Astrocyte (in vitro differentiated cells and primary cell): ENCODE results near the gene PARP6. TPM values are rescaled to one million over a fixed set of nuclear protein-coding genes. Genes with fewer than 3 reads are reported as not detected.

Experiments used
- DNase-seq: peaks from one replicate; pipeline ENCODE4 v3.0.0-alpha.2; 2010; ENCODE audit warnings: low read depth
- FAIRE-seq: peaks from 2 replicates; lab custom pipeline; 2011; peaks lifted over from hg19 to GRCh38; lab: Jason Lieb, UNC
- H2AFZ ChIP-seq: 2 replicates; pipeline ENCODE4 v1.6.0; 2012; ENCODE audit warnings: low read depth, low read length, inconsistent platforms
- H3K27ac ChIP-seq: 2 replicates; pipeline ENCODE4 v1.5.1; 2011; ENCODE audit warnings: low read depth, low read length, inconsistent platforms
- H3K27me3 ChIP-seq: 2 replicates; pipeline ENCODE4 v1.6.0; 2011; ENCODE audit warnings: low read length, inconsistent platforms; ENCODE audit not compliant: insufficient read depth
- H3K36me3 ChIP-seq: 2 replicates; pipeline ENCODE4 v1.5.1; 2011; ENCODE audit warnings: low read length, inconsistent platforms; ENCODE audit not compliant: insufficient read depth
- H3K4me1 ChIP-seq: 2 replicates; pipeline ENCODE4 v1.5.1; 2011; ENCODE audit warnings: low read length, inconsistent platforms; ENCODE audit not compliant: insufficient read depth
- H3K4me2 ChIP-seq: 2 replicates; pipeline ENCODE4 v1.6.0; 2012; ENCODE audit warnings: low read length, inconsistent platforms
- H3K4me3 ChIP-seq: 2 replicates; pipeline ENCODE4 v1.5.1; 2011; ENCODE audit warnings: low read depth, mild to moderate bottlenecking, low read length, inconsistent platforms; ENCODE audit not compliant: insufficient read depth
- H3K79me2 ChIP-seq: 2 replicates; pipeline ENCODE4 v1.6.0; 2012; ENCODE audit warnings: mild to moderate bottlenecking, low read length, inconsistent platforms; ENCODE audit not compliant: insufficient read depth
- H3K9ac ChIP-seq: 2 replicates; pipeline ENCODE4 v1.6.0; 2012; ENCODE audit warnings: mild to moderate bottlenecking, low read length, inconsistent platforms
- H3K9me3 ChIP-seq: 2 replicates; pipeline ENCODE4 v1.5.1; 2012; ENCODE audit warnings: low read depth, mild to moderate bottlenecking, low read length, inconsistent platforms; ENCODE audit not compliant: insufficient read depth
- H4K20me1 ChIP-seq: 2 replicates; pipeline ENCODE4 v1.6.0; 2012; ENCODE audit warnings: low read length, inconsistent platforms; ENCODE audit not compliant: insufficient read depth
- H3K27ac Mint-ChIP-seq: one replicate; pipeline ENCODE4 v1.8.0; 2021; ENCODE audit warnings: mild to moderate bottlenecking, mixed read lengths; ENCODE audit not compliant: unreplicated experiment
- H3K27me3 Mint-ChIP-seq: one replicate; pipeline ENCODE4 v1.8.0; 2021; ENCODE audit warnings: low read depth, mixed read lengths; ENCODE audit not compliant: unreplicated experiment
- H3K36me3 Mint-ChIP-seq: one replicate; pipeline ENCODE4 v1.8.0; 2021; ENCODE audit warnings: low read depth, mixed read lengths; ENCODE audit not compliant: unreplicated experiment
- H3K4me1 Mint-ChIP-seq: one replicate; pipeline ENCODE4 v1.8.0; 2021; ENCODE audit warnings: low read depth, mixed read lengths; ENCODE audit not compliant: unreplicated experiment
- H3K4me3 Mint-ChIP-seq: one replicate; pipeline ENCODE4 v1.8.0; 2021; ENCODE audit warnings: mild to moderate bottlenecking, moderate library complexity, mixed read lengths; ENCODE audit not compliant: unreplicated experiment
- H3K9me3 Mint-ChIP-seq: one replicate; pipeline ENCODE4 v1.8.0; 2021; ENCODE audit warnings: mild to moderate bottlenecking, mixed read lengths; ENCODE audit not compliant: unreplicated experiment
- EZH2 ChIP-seq: IDR thresholded peaks from 2 replicates; pipeline ENCODE4 v1.6.1; 2012; ENCODE audit warnings: mild to moderate bottlenecking, low read length, inconsistent platforms; ENCODE audit not compliant: insufficient read depth
- total RNA-seq: library from RNA; stranded (reverse); gene quantifications from 2 replicates; pipeline ENCODE4 v1.2.1, GENCODE V29; 2021
- TF ChIP-seq, protein P1 (sequence below): IDR thresholded peaks from 2 replicates; pipeline ENCODE4 v1.5.1; 2011; ENCODE audit warnings: low read depth, mild to moderate bottlenecking, inconsistent platforms, low read length, moderate library complexity; ENCODE audit not compliant: insufficient read depth

The PARP6 gene
- total RNA-seq, 1 donor from 2014 or later, result 62.7 TPM

DNA sequence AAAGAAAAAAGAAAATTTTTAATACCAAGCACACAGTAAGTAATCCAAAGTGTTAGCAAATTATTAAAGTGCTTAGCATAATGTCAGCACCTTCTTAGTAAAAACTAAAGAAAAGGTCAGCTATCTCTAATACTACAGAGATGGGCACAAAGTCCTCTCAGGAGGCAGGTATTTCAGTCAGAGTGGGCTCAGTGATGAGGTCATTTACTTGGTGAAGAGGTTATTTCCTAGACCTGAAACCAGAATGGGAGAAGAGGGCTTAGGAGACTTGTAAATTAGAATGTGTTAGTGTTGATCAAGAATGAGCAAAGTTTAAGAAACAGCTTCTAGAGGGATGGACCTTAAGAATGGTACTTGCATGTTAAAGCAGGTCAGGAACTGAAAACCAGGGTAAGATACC lies 32.7 kb downstream of the PARP6 start:
- Histone ChIP-seq H3K4me2 (no peak overlapping the region), H3K4me1 (peaks cover 20% of the 10 kb centered on the region), H3K27ac (no peak overlapping the region), H3K79me2 (peaks cover 10% of the 10 kb centered on the region), H3K9me3 (no peaks in the 10 kb centered on the region), H3K4me3 (no peak overlapping the region), H2AFZ (no peak overlapping the region), H4K20me1 (no peaks in the 10 kb centered on the region), H3K27me3 (no peaks in the 10 kb centered on the region), H3K9ac (no peak overlapping the region), H3K36me3 (peaks cover 29% of the 10 kb centered on the region)
- FAIRE-seq (no peak), DNase-seq (no peak)
- Mint-ChIP-seq H3K36me3 (peaks cover 36% of the 10 kb centered on the region), H3K27ac (no peak overlapping the region), H3K9me3 (no peaks in the 10 kb centered on the region), H3K27me3 (no peaks in the 10 kb centered on the region), H3K4me3 (no peak overlapping the region), H3K4me1 (peaks cover 27% of the 10 kb centered on the region)
- TF ChIP-seq, protein P1, sequence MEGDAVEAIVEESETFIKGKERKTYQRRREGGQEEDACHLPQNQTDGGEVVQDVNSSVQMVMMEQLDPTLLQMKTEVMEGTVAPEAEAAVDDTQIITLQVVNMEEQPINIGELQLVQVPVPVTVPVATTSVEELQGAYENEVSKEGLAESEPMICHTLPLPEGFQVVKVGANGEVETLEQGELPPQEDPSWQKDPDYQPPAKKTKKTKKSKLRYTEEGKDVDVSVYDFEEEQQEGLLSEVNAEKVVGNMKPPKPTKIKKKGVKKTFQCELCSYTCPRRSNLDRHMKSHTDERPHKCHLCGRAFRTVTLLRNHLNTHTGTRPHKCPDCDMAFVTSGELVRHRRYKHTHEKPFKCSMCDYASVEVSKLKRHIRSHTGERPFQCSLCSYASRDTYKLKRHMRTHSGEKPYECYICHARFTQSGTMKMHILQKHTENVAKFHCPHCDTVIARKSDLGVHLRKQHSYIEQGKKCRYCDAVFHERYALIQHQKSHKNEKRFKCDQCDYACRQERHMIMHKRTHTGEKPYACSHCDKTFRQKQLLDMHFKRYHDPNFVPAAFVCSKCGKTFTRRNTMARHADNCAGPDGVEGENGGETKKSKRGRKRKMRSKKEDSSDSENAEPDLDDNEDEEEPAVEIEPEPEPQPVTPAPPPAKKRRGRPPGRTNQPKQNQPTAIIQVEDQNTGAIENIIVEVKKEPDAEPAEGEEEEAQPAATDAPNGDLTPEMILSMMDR, result no peak
- TF ChIP-seq EZH2, result no peak

DNA sequence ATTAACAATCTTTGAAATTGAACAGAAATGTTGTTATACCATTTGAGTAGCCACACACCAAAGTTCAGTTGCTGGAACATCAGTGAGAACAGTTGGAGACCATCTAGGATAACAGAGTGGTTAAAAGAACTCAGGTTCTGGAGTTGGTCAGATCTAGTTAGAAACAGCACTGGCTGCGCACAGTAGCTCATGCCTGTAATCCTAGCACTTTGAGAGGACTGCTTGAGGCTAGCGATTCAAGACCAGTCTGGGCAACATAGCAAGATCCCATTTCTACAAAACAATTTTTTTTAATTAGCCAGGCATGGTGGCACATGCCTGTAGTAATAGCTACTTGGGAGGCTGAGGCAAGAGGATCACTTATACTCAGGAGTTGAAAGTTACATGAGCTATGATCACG lies 33.8 kb downstream of the PARP6 start:
- no peaks in the 10 kb centered on the region for H3K27me3 Mint-ChIP-seq
- H3K27ac Mint-ChIP-seq, result peak overlapping the region; percentile 100
- H3K9me3 Mint-ChIP-seq, result no peaks in the 10 kb centered on the region
- no peak overlapping the region for H3K4me3 Mint-ChIP-seq
- H2AFZ ChIP-seq, result no peak overlapping the region
- no peaks in the 10 kb centered on the region for H4K20me1 ChIP-seq
- H3K27ac ChIP-seq, result no peak overlapping the region
- peaks cover 21% of the 10 kb centered on the region for H3K36me3 ChIP-seq
- no peaks in the 10 kb centered on the region for H3K27me3 ChIP-seq
- peaks cover 32% of the 10 kb centered on the region for H3K4me1 Mint-ChIP-seq
- peaks cover 13% of the 10 kb centered on the region for H3K79me2 ChIP-seq
- no peak for DNase-seq
- TF ChIP-seq EZH2, result no peak
- TF ChIP-seq, protein P1, result no peak
- no peak overlapping the region for H3K9ac ChIP-seq
- FAIRE-seq, result no peak
- no peak overlapping the region for H3K4me2 ChIP-seq
- peaks cover 28% of the 10 kb centered on the region for H3K36me3 Mint-ChIP-seq
- H3K9me3 ChIP-seq, result no peaks in the 10 kb centered on the region
- peaks cover 20% of the 10 kb centered on the region for H3K4me1 ChIP-seq
- no peak overlapping the region for H3K4me3 ChIP-seq

DNA sequence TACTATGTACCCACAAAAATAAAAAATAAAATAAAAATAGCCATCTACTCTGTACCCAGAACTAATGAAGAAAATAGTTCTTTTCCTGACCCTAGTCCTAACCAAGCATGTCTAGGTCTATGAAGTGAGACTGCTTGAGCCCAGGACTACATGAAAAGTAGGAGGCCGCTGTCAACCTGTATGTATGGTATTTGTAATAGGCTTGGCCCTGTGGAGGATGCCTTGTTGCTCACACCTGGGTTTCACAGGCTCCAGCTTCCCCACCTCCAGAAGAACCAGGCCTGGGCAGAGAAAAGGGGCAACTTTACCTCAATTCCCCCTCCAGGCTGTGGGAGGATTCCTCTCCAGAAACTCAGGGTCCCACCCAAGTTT lies 34.5 kb downstream of the PARP6 start:
- Histone ChIP-seq H3K4me1 (peaks cover 21% of the 10 kb centered on the region), H3K4me3 (no peak overlapping the region), H3K9me3 (no peaks in the 10 kb centered on the region), H3K9ac (peak overlapping the region; percentile 56), H3K79me2 (peaks cover 14% of the 10 kb centered on the region), H4K20me1 (no peaks in the 10 kb centered on the region), H2AFZ (peak overlapping the region; percentile 45), H3K4me2 (peak overlapping the region; percentile 81), H3K27ac (peak overlapping the region; percentile 98), H3K27me3 (no peaks in the 10 kb centered on the region), H3K36me3 (peaks cover 21% of the 10 kb centered on the region)
- Mint-ChIP-seq H3K9me3 (no peaks in the 10 kb centered on the region), H3K4me3 (no peak overlapping the region), H3K36me3 (peaks cover 27% of the 10 kb centered on the region), H3K27me3 (no peaks in the 10 kb centered on the region), H3K27ac (peak overlapping the region; percentile 100), H3K4me1 (peaks cover 35% of the 10 kb centered on the region)
- FAIRE-seq (no peak), DNase-seq (no peak)
- TF ChIP-seq, protein P1, result no peak
- TF ChIP-seq EZH2, result no peak
